Uterus (tissue), 4 donors: ENCODE measurements around the gene LUC7L3. TPM values are rescaled to one million over a fixed set of nuclear protein-coding genes. Genes with fewer than 3 reads are reported as not detected.

Source experiments
- DNase-seq, 2 donors: peaks; one replicate each; pipeline ENCODE4 v3.0.0-alpha.2; 2019 to 2020
- H3K27ac ChIP-seq, 2 donors: fragments of 200-600 bp; sonication (generic); 1 replicate in 1 of 2; 2 replicates in 1 of 2; pipeline ENCODE4 v1.5.1; 2016 to 2018
- H3K27me3 ChIP-seq, 2 donors: fragments of 200-600 bp; sonication (generic); one replicate each; pipeline ENCODE4 v1.5.1; 2018 to 2019; ENCODE audit warnings: control low read depth in 1 of 2
- H3K36me3 ChIP-seq, 2 donors: fragments of 200-600 bp; sonication (generic); one replicate each; pipeline ENCODE4 v1.5.1; 2019; ENCODE audit warnings: control low read depth in 1 of 2
- H3K4me1 ChIP-seq, 2 donors: fragments of 200-600 bp; sonication (generic); one replicate each; pipeline ENCODE4 v1.5.1; 2018 to 2019; ENCODE audit warnings: control low read depth in 1 of 2
- H3K4me3 ChIP-seq, 2 donors: fragments of 200-600 bp; sonication (generic); 1 replicate in 1 of 2; 2 replicates in 1 of 2; pipeline ENCODE4 v1.5.1; 2018 to 2019; ENCODE audit warnings: mild to moderate bottlenecking in 1 of 2
- H3K9me3 ChIP-seq, 2 donors: fragments of 200-600 bp; sonication (generic); one replicate each; pipeline ENCODE4 v1.5.1; 2019; ENCODE audit warnings: control low read depth in 1 of 2
- POLR2A ChIP-seq, 2 donors: fragments of 450-650 bp; IDR thresholded peaks; one replicate each; pipeline ENCODE4 v1.6.1; 2016; ENCODE audit warnings: antibody characterized with exemption in 2 of 2, mild to moderate bottlenecking in 1 of 2, moderate library complexity in 1 of 2
- intact Hi-C: fragments of 100-400 bp; cut with DNase I; formaldehyde crosslinking; loops from one replicate; pipeline ENCODE4 v1.15.1; 2023; ENCODE audit warnings: low total_unique reads
- total RNA-seq, 4 donors: library from RNA; depleted of rRNA in 3 of 4; stranded (reverse); fragments of >200 nt in 3 of 4; gene quantifications; one replicate each; pipeline versions ENCODE4 v1.1.0 to v1.2.4, GENCODE V29; 2014 to 2023
- TF ChIP-seq, protein P1 (sequence below), 4 experiments: fragments of 200-600 bp in 2 of 4; fragments of 450-650 bp in 2 of 4; sonication (generic) in 2 of 4; IDR thresholded peaks; one replicate each; pipeline ENCODE4 v1.5.1; 2016 to 2019; ENCODE audit warnings: antibody characterized with exemption in 4 of 4, mild to moderate bottlenecking in 2 of 4, moderate library complexity in 1 of 4
- donor health status: DM: yes; HTN: yes; CAD: no.

LUC7L3 gene, protein sequence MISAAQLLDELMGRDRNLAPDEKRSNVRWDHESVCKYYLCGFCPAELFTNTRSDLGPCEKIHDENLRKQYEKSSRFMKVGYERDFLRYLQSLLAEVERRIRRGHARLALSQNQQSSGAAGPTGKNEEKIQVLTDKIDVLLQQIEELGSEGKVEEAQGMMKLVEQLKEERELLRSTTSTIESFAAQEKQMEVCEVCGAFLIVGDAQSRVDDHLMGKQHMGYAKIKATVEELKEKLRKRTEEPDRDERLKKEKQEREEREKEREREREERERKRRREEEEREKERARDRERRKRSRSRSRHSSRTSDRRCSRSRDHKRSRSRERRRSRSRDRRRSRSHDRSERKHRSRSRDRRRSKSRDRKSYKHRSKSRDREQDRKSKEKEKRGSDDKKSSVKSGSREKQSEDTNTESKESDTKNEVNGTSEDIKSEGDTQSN
- total RNA-seq = 100 to 1,000 TPM in 3 of 4 donors, 10 to 100 TPM in 1; 98.1 to 221 (median 163) TPM

DNA sequence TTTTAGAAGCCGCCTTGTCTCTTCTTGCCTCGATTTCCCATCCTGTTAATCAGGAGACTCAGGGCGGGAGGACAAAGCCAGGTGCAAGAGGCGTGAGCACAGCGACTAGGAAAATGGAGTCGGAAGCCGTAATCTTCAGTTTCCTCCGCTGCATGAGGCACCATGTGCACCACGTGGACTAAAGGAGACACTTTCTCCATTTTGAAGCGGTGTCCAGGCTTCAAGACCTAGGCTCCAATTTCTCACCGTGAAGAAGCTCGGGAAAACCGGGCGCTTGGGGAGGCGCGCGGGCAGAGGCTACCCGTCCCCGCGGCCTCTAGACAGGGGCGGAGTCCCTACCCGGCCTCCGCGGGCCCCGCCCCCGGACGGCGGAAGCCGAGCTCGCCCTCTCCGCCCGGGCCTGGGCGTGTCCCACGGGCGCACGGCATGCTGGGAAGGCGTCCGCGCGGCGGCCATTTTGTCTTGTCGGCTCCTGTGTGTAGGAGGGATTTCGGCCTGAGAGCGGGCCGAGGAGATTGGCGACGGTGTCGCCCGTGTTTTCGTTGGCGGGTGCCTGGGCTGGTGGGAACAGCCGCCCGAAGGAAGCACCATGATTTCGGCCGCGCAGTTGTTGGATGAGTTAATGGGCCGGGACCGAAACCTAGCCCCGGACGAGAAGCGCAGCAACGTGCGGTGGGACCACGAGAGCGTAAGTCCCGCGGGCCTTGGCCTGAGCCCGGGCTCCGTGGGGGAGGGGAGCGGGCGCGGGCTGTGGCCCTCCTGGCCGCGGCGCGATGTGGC is at the start of gene LUC7L3:
LUC7L3 (plus strand) TSS at position 460 of the 780 bp plus-strand sequence; CDS start at position 590, 130 bp downstream.
- intact Hi-C loops = no loop called here
- Histone ChIP-seq H3K4me1 (peaks cover 3 to 6% of the 10 kb centered on the region in 2 donors), H3K27ac (peak within 1 kb of the TSS; percentile 95 to 97), H3K36me3 (no peaks in the 10 kb centered on the region), H3K4me3 (peak within 1 kb of the TSS; percentile 70 to 85), H3K27me3 (no peaks in the 10 kb centered on the region), H3K9me3 (no peaks in the 10 kb centered on the region)
- peak; percentile 90 to 94 for DNase-seq
- peak; percentile 67 to 90 for TF ChIP-seq POLR2A (IDR thresholded peaks at IDR 0.05)
- TF ChIP-seq, protein P1, sequence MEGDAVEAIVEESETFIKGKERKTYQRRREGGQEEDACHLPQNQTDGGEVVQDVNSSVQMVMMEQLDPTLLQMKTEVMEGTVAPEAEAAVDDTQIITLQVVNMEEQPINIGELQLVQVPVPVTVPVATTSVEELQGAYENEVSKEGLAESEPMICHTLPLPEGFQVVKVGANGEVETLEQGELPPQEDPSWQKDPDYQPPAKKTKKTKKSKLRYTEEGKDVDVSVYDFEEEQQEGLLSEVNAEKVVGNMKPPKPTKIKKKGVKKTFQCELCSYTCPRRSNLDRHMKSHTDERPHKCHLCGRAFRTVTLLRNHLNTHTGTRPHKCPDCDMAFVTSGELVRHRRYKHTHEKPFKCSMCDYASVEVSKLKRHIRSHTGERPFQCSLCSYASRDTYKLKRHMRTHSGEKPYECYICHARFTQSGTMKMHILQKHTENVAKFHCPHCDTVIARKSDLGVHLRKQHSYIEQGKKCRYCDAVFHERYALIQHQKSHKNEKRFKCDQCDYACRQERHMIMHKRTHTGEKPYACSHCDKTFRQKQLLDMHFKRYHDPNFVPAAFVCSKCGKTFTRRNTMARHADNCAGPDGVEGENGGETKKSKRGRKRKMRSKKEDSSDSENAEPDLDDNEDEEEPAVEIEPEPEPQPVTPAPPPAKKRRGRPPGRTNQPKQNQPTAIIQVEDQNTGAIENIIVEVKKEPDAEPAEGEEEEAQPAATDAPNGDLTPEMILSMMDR (IDR thresholded peaks at IDR 0.05) = peak in 1 of 4 experiments; percentile 28

DNA sequence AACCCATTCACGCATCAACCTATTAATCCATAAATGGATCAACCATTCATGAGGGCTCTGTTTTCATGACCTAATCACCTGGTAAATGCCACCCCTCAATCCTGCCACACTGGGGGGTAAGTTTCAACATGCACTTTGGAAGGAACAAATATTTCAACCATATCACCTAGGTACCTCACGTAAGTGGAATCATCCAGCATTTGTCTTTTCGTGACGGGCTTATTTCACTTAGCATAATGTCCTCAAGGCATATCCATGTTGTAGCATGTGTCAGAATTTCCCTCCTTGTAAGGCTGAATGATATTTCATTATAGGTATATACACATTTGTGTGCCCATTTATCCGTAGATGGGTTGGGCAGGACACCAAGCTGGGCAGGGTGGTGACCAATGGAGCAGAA is 47.3 kb upstream of the LUC7L3 start:
- H3K4me1 ChIP-seq = no peaks in the 10 kb centered on the region
- intact Hi-C loops = no loop called here
- H3K36me3 ChIP-seq = no peaks in the 10 kb centered on the region
- TF ChIP-seq, protein P1 (IDR thresholded peaks at IDR 0.05) = no peak
- no peak for TF ChIP-seq POLR2A (IDR thresholded peaks at IDR 0.05)
- DNase-seq = no peak
- H3K27ac ChIP-seq = no peak overlapping the region
- no peaks in the 10 kb centered on the region for H3K9me3 ChIP-seq
- no peak overlapping the region for H3K4me3 ChIP-seq
- H3K27me3 ChIP-seq = no peaks in the 10 kb centered on the region

DNA sequence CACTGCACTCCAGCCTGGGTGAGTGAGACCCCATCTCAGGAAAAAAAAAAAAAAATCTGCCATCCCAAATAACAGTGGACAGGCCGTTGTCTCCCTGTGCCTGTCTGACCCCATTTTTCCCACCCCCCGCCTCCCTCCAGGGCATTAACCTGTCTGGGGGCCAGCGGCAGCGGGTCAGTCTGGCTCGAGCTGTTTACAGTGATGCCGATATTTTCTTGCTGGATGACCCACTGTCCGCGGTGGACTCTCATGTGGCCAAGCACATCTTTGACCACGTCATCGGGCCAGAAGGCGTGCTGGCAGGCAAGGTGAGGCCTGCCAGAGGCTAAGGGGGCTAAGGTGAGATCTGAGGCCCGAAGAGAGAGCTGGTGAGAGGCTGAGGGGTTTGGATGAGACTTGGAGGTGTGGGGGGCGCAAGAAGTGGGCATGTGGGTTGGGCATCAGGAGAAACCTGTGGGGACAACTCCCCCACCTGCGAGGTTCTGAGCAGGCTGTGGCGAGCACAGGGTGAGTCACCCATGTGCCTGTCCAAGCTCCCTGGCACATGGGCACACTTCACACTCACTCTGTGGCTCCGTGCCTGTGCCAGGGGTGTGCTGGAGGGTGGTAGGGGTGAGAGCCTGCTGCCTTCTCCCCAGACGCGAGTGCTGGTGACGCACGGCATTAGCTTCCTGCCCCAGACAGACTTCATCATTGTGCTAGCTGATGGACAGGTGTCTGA is 46.4 kb upstream of the LUC7L3 start:
- H3K27ac ChIP-seq = no peak overlapping the region
- no peak overlapping the region for H3K4me3 ChIP-seq
- H3K9me3 ChIP-seq = no peaks in the 10 kb centered on the region
- TF ChIP-seq, protein P1 (IDR thresholded peaks at IDR 0.05) = no peak
- TF ChIP-seq POLR2A (IDR thresholded peaks at IDR 0.05) = no peak
- H3K36me3 ChIP-seq = no peaks in the 10 kb centered on the region
- no peak for DNase-seq
- intact Hi-C loops = no loop called here
- H3K27me3 ChIP-seq = no peaks in the 10 kb centered on the region
- no peaks in the 10 kb centered on the region for H3K4me1 ChIP-seq

DNA sequence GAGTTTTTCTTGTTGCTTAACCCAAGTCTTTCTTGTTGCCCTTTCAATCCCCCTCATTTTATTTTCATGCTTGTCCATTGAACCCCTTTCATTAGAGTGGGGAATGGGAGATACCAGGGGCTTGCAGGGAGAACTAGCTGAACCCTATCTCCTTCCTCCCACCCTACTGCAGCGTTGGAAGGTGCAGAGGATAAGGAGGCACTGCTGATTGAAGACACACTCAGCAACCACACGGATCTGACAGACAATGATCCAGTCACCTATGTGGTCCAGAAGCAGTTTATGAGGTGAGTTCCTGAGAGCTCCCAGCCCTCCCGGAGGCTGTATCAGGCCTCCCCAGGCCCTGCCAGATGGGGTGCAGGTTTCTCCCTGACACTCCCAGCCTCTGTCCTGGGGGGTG is 44.2 kb upstream of the LUC7L3 start:
- intact Hi-C loops = no loop called here
- Histone ChIP-seq H3K27ac (no peak overlapping the region), H3K9me3 (no peaks in the 10 kb centered on the region), H3K27me3 (no peaks in the 10 kb centered on the region), H3K36me3 (no peaks in the 10 kb centered on the region), H3K4me3 (no peak overlapping the region), H3K4me1 (no peaks in the 10 kb centered on the region)
- no peak for DNase-seq
- no peak for TF ChIP-seq POLR2A (IDR thresholded peaks at IDR 0.05)
- TF ChIP-seq, protein P1 (IDR thresholded peaks at IDR 0.05) = no peak
